HEK293 (cell line): ENCODE measurements around the gene TEC.

Experiments used
- CTCF ChIA-PET: fragments of 350-600 bp; formaldehyde crosslinking; extraction: SDS; loops from one replicate; lab custom pipeline; 2021; ENCODE audit warnings: antibody characterized with exemption; lab: Yijun Ruan, JAX
- POLR2A ChIA-PET: fragments of 300-600 bp; formaldehyde crosslinking; extraction: SDS; loops from one replicate; lab custom pipeline; 2020; ENCODE audit warnings: antibody characterized with exemption, inconsistent platforms; lab: Yijun Ruan, JAX
- H3K27ac ChIP-seq: fragments of 200-500 bp; sonication (Bioruptor generic); 2 replicates; pipeline ENCODE4 v1.5.1; 2014; ENCODE audit warnings: low read depth, low read length, control low read depth, inconsistent platforms; ENCODE audit errors: extremely low read depth
- H3K36me3 ChIP-seq, 2 experiments: fragments of 200-500 bp in 1 of 2; sonication (Bioruptor generic) in 1 of 2; 1 replicate in 1 of 2; 2 replicates in 1 of 2; pipeline ENCODE4 v1.5.1; 2014 to 2017; ENCODE audit warnings: inconsistent platforms in 2 of 2, low read length in 2 of 2; ENCODE audit not compliant: control insufficient read depth in 2 of 2, insufficient read depth in 1 of 2
- H3K4me1 ChIP-seq: fragments of 200-500 bp; sonication (Bioruptor generic); 2 replicates; pipeline ENCODE4 v1.5.1; 2014; ENCODE audit warnings: mild to moderate bottlenecking, low read length, inconsistent platforms; ENCODE audit not compliant: control insufficient read depth, insufficient read depth
- H3K4me3 ChIP-seq: 2 replicates; pipeline ENCODE4 v1.5.1; 2011; ENCODE audit warnings: low read depth, mild to moderate bottlenecking, control low read depth, low read length, moderate library complexity
- H3K9me3 ChIP-seq: fragments of 200-500 bp; sonication (Bioruptor generic); 2 replicates; pipeline ENCODE4 v1.5.1; 2014; ENCODE audit warnings: low read depth, low read length, inconsistent platforms; ENCODE audit not compliant: control insufficient read depth, insufficient read depth
- BCL11B ChIP-seq: fragments of 450-650 bp; formaldehyde crosslinking; IDR thresholded peaks from 2 replicates; pipeline ENCODE4 v1.5.1; 2016; ENCODE audit warnings: low read depth, missing biosample characterization, missing genetic modification characterization
- KLF10 ChIP-seq: fragments of 450-650 bp; IDR thresholded peaks from 2 replicates; pipeline ENCODE4 v1.5.1; 2018; ENCODE audit warnings: missing biosample characterization, mild to moderate bottlenecking, missing genetic modification characterization
- KLF7 ChIP-seq: fragments of 450-650 bp; formaldehyde crosslinking; IDR thresholded peaks from 2 replicates; pipeline ENCODE4 v1.5.1; 2016; ENCODE audit warnings: missing biosample characterization, missing genetic modification characterization, borderline replicate concordance
- MYNN ChIP-seq: fragments of 450-650 bp; formaldehyde crosslinking; IDR thresholded peaks from 2 replicates; pipeline ENCODE4 v1.5.1; 2016; ENCODE audit warnings: missing biosample characterization, missing genetic modification characterization, borderline replicate concordance
- PRDM1 ChIP-seq: fragments of 450-650 bp; formaldehyde crosslinking; IDR thresholded peaks from 2 replicates; pipeline ENCODE4; 2016; ENCODE audit warnings: missing biosample characterization, missing genetic modification characterization
- WT1 ChIP-seq: fragments of 450-650 bp; formaldehyde crosslinking; IDR thresholded peaks from 2 replicates; pipeline ENCODE4 v1.5.1; 2016; ENCODE audit warnings: missing biosample characterization, missing genetic modification characterization
- ZBTB6 ChIP-seq: fragments of 450-650 bp; formaldehyde crosslinking; IDR thresholded peaks from 2 replicates; pipeline ENCODE4 v1.5.1; 2017; ENCODE audit warnings: missing biosample characterization, missing genetic modification characterization
- ZFP3 ChIP-seq: fragments of 450-650 bp; formaldehyde crosslinking; IDR thresholded peaks from 2 replicates; pipeline ENCODE4 v1.5.1; 2016; ENCODE audit warnings: low read depth, missing biosample characterization, missing genetic modification characterization
- ZNF121 ChIP-seq: fragments of 450-650 bp; formaldehyde crosslinking; IDR thresholded peaks from 2 replicates; pipeline ENCODE4 v1.5.1; 2016; ENCODE audit warnings: missing biosample characterization, missing genetic modification characterization
- ZNF138 ChIP-seq: fragments of 450-650 bp; formaldehyde crosslinking; IDR thresholded peaks from 2 replicates; pipeline ENCODE4 v1.5.1; 2016; ENCODE audit warnings: missing biosample characterization, missing genetic modification characterization, borderline replicate concordance
- ZNF350 ChIP-seq: fragments of 450-650 bp; formaldehyde crosslinking; IDR thresholded peaks from 2 replicates; pipeline ENCODE4 v1.5.0; 2017; ENCODE audit warnings: missing biosample characterization, mild to moderate bottlenecking, missing genetic modification characterization
- ZNF366 ChIP-seq: fragments of 450-650 bp; formaldehyde crosslinking; conservative IDR thresholded peaks from 2 replicates; pipeline ENCODE4 v1.5.1; 2016; ENCODE audit warnings: missing biosample characterization, missing genetic modification characterization
- ZNF416 ChIP-seq: fragments of 450-650 bp; formaldehyde crosslinking; IDR thresholded peaks from 2 replicates; pipeline ENCODE4 v1.5.1; 2016; ENCODE audit warnings: missing biosample characterization, missing genetic modification characterization
- ZNF514 ChIP-seq: fragments of 450-650 bp; formaldehyde crosslinking; IDR thresholded peaks from 2 replicates; pipeline ENCODE4 v1.5.1; 2016; ENCODE audit warnings: missing biosample characterization, missing genetic modification characterization
- ZNF791 ChIP-seq: fragments of 450-650 bp; formaldehyde crosslinking; IDR thresholded peaks from 2 replicates; pipeline ENCODE4 v1.5.1; 2016; ENCODE audit warnings: missing biosample characterization, missing genetic modification characterization
- ZSCAN16 ChIP-seq: fragments of 450-650 bp; formaldehyde crosslinking; IDR thresholded peaks from 2 replicates; pipeline ENCODE4 v1.5.1; 2016; ENCODE audit warnings: missing biosample characterization, missing genetic modification characterization
- ZSCAN4 ChIP-seq: fragments of 450-650 bp; formaldehyde crosslinking; IDR thresholded peaks from 2 replicates; pipeline ENCODE4 v1.5.1; 2017; ENCODE audit warnings: missing biosample characterization, missing genetic modification characterization
- TF ChIP-seq, protein P1 (sequence below): fragments of 450-650 bp; formaldehyde crosslinking; IDR thresholded peaks from 2 replicates; pipeline ENCODE4 v1.5.1; 2016; ENCODE audit warnings: missing biosample characterization, missing genetic modification characterization, borderline replicate concordance
- TF ChIP-seq, protein P2 (sequence below): fragments of 450-650 bp; formaldehyde crosslinking; IDR thresholded peaks from 2 replicates; pipeline ENCODE4 v1.5.1; 2016; ENCODE audit warnings: missing biosample characterization, missing genetic modification characterization
- TF ChIP-seq, protein P3 (sequence below): fragments of 450-650 bp; formaldehyde crosslinking; IDR thresholded peaks from 2 replicates; pipeline ENCODE4 v1.5.1; 2016; ENCODE audit warnings: missing biosample characterization, missing genetic modification characterization

Gene TEC

DNA sequence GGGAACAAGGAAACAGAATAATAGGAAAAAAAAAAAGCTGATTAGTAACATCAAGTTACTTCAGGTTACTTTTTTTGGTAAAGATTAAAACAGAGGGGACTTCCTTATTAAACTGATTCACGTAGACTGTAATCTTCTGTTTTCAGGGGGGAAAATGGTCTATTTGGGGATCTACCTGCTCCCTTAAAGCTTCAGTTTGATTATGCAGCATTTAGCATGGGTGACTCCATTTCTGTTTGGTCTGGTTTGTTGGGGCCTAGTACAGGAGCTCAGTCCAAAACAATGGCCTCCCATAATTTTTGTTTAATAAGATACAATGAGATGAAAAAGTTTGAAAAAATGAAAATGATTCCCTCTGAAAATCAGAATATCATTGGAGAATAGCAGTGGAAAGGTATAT, 34.6 kb downstream of the TEC start:
- H3K4me1 ChIP-seq: no peaks in the 10 kb centered on the region
- H3K4me3 ChIP-seq: no peak overlapping the region
- no peak overlapping the region for H3K27ac ChIP-seq
- CTCF ChIA-PET: no interaction called here
- H3K9me3 ChIP-seq: no peaks in the 10 kb centered on the region
- no peaks in the 10 kb centered on the region for H3K36me3 ChIP-seq
- POLR2A ChIA-PET: no interaction called here
- no peak for TF ChIP-seq ZNF138 (tag by site-specific recombination)
- no peak for TF ChIP-seq ZNF791
- no peak for TF ChIP-seq ZSCAN4 (tag by site-specific recombination)
- no peak for TF ChIP-seq ZNF366 (tag by site-specific recombination)
- TF ChIP-seq MYNN (tag by site-specific recombination): no peak
- TF ChIP-seq, protein P1, sequence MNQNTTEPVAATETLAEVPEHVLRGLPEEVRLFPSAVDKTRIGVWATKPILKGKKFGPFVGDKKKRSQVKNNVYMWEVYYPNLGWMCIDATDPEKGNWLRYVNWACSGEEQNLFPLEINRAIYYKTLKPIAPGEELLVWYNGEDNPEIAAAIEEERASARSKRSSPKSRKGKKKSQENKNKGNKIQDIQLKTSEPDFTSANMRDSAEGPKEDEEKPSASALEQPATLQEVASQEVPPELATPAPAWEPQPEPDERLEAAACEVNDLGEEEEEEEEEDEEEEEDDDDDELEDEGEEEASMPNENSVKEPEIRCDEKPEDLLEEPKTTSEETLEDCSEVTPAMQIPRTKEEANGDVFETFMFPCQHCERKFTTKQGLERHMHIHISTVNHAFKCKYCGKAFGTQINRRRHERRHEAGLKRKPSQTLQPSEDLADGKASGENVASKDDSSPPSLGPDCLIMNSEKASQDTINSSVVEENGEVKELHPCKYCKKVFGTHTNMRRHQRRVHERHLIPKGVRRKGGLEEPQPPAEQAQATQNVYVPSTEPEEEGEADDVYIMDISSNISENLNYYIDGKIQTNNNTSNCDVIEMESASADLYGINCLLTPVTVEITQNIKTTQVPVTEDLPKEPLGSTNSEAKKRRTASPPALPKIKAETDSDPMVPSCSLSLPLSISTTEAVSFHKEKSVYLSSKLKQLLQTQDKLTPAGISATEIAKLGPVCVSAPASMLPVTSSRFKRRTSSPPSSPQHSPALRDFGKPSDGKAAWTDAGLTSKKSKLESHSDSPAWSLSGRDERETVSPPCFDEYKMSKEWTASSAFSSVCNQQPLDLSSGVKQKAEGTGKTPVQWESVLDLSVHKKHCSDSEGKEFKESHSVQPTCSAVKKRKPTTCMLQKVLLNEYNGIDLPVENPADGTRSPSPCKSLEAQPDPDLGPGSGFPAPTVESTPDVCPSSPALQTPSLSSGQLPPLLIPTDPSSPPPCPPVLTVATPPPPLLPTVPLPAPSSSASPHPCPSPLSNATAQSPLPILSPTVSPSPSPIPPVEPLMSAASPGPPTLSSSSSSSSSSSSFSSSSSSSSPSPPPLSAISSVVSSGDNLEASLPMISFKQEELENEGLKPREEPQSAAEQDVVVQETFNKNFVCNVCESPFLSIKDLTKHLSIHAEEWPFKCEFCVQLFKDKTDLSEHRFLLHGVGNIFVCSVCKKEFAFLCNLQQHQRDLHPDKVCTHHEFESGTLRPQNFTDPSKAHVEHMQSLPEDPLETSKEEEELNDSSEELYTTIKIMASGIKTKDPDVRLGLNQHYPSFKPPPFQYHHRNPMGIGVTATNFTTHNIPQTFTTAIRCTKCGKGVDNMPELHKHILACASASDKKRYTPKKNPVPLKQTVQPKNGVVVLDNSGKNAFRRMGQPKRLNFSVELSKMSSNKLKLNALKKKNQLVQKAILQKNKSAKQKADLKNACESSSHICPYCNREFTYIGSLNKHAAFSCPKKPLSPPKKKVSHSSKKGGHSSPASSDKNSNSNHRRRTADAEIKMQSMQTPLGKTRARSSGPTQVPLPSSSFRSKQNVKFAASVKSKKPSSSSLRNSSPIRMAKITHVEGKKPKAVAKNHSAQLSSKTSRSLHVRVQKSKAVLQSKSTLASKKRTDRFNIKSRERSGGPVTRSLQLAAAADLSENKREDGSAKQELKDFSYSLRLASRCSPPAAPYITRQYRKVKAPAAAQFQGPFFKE (tag by site-specific recombination): no peak
- no peak for TF ChIP-seq ZNF350 (tag by site-specific recombination)
- TF ChIP-seq BCL11B (tag by site-specific recombination): no peak
- TF ChIP-seq ZNF121: no peak
- TF ChIP-seq KLF7 (tag by site-specific recombination): no peak
- no peak for TF ChIP-seq ZSCAN16 (tag by site-specific recombination)
- TF ChIP-seq ZFP3 (tag by site-specific recombination): no peak
- TF ChIP-seq WT1 (tag by site-specific recombination): no peak
- no peak for TF ChIP-seq ZNF416 (tag by site-specific recombination)
- no peak for TF ChIP-seq PRDM1 (tag by site-specific recombination)
- TF ChIP-seq KLF10 (tag by site-specific recombination): no peak
- TF ChIP-seq ZNF514: no peak
- TF ChIP-seq, protein P2, sequence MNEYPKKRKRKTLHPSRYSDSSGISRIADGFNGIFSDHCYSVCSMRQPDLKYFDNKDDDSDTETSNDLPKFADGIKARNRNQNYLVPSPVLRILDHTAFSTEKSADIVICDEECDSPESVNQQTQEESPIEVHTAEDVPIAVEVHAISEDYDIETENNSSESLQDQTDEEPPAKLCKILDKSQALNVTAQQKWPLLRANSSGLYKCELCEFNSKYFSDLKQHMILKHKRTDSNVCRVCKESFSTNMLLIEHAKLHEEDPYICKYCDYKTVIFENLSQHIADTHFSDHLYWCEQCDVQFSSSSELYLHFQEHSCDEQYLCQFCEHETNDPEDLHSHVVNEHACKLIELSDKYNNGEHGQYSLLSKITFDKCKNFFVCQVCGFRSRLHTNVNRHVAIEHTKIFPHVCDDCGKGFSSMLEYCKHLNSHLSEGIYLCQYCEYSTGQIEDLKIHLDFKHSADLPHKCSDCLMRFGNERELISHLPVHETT: no peak

DNA sequence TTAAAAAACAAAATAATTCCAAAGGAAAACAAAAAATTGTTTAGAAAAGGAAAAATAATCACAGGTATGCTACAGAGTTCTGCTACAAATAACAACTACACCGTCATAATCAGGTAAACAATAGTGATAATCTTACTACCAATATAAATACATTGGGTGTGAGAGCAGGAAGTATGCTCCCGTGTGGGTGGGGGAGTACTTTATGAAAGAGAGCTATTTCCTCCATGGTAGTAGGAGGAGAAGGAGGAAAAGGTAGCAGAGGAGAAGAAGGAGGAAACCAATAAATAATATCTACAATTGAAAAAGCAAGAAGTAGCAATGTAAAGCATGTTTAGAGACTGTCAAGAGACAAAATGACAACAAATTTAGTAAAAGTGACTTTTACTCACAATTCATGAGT, 35.1 kb downstream of the TEC start:
- TF ChIP-seq, protein P3, sequence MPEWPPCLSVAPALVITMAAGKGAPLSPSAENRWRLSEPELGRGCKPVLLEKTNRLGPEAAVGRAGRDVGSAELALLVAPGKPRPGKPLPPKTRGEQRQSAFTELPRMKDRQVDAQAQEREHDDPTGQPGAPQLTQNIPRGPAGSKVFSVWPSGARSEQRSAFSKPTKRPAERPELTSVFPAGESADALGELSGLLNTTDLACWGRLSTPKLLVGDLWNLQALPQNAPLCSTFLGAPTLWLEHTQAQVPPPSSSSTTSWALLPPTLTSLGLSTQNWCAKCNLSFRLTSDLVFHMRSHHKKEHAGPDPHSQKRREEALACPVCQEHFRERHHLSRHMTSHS (tag by site-specific recombination): no peak
- no peak for TF ChIP-seq ZBTB6 (tag by site-specific recombination)
- no peaks in the 10 kb centered on the region for H3K36me3 ChIP-seq
- H3K9me3 ChIP-seq: no peaks in the 10 kb centered on the region
- ChIA-PET POLR2A (no interaction called here), CTCF (interaction anchor here (0.7 kb wide), 1 partner anchor 282 kb away, joined by 3 read pairs; no protein-coding TSS in a partner anchor)
- no peak overlapping the region for H3K4me3 ChIP-seq
- H3K4me1 ChIP-seq: no peaks in the 10 kb centered on the region
- H3K27ac ChIP-seq: no peak overlapping the region
